CD14-positive monocyte (primary cell): ENCODE results near the gene FNDC1. TPM values are rescaled to one million over a fixed set of nuclear protein-coding genes. Genes with fewer than 3 reads are reported as not detected.

ENCODE experiments used
- DNase-seq, 3 donors: peaks; one replicate each; pipeline ENCODE4 v3.0.0-alpha.2; 2011 to 2022
- H2AFZ ChIP-seq: 2 replicates; pipeline ENCODE4 v1.6.0; 2012; ENCODE audit warnings: mild to moderate bottlenecking, low read depth, low read length, inconsistent platforms; ENCODE audit not compliant: insufficient read depth, poor library complexity, severe bottlenecking
- H3K27ac ChIP-seq, 2 donors: 1 replicate in 1 of 2; 2 replicates in 1 of 2; pipeline ENCODE4 v1.5.1; 2012 to 2013; ENCODE audit warnings: low read length in 2 of 2, control low read depth in 1 of 2, inconsistent platforms in 1 of 2, low read depth in 1 of 2, mild to moderate bottlenecking in 1 of 2
- H3K27me3 ChIP-seq, 2 donors: one replicate each; pipeline versions ENCODE4 v1.6.0 to v1.6.1; 2011 to 2013; ENCODE audit warnings: low read length in 2 of 2; ENCODE audit not compliant: control insufficient read depth in 2 of 2, insufficient read depth in 2 of 2
- H3K36me3 ChIP-seq, 2 donors: replicated peaks in 1 of 2; 1 replicate in 1 of 2; 2 replicates in 1 of 2; pipeline versions ENCODE4 v1.5.1 to v1.6.1; 2012 to 2013; ENCODE audit warnings: low read length in 2 of 2, control low read depth in 1 of 2, inconsistent platforms in 1 of 2, mild to moderate bottlenecking in 1 of 2; ENCODE audit not compliant: insufficient read depth in 2 of 2, control insufficient read depth in 1 of 2
- H3K4me1 ChIP-seq, 2 donors: 1 replicate in 1 of 2; 2 replicates in 1 of 2; pipeline versions ENCODE4 v1.5.1 to v1.6.1; 2012 to 2013; ENCODE audit warnings: low read length in 2 of 2, control low read depth in 1 of 2, inconsistent platforms in 1 of 2, mild to moderate bottlenecking in 1 of 2, moderate library complexity in 1 of 2; ENCODE audit not compliant: insufficient read depth in 2 of 2, control insufficient read depth in 1 of 2
- H3K4me2 ChIP-seq: replicated peaks from 2 replicates; pipeline ENCODE3; 2012; ENCODE audit warnings: low read length, moderate library complexity, mild to moderate bottlenecking; ENCODE audit not compliant: poor library complexity, severe bottlenecking; ENCODE audit errors: extremely low read depth
- H3K4me3 ChIP-seq, 3 experiments: fragments of 200-600 bp in 1 of 3; sonication (generic) in 1 of 3; replicated peaks in 1 of 3; 1 replicate in 2 of 3; 2 replicates in 1 of 3; pipeline ENCODE4 v1.5.1; 2011 to 2013; ENCODE audit warnings: low read length in 3 of 3, mild to moderate bottlenecking in 3 of 3, control low read depth in 2 of 3, low read depth in 2 of 3, inconsistent platforms in 1 of 3, moderate library complexity in 1 of 3
- H3K79me2 ChIP-seq: 2 replicates; pipeline ENCODE4 v1.6.0; 2012; ENCODE audit warnings: mild to moderate bottlenecking, control low read depth, inconsistent platforms, low read length, moderate library complexity; ENCODE audit not compliant: insufficient read depth
- H3K9ac ChIP-seq: 2 replicates; pipeline ENCODE4 v1.6.0; 2017; ENCODE audit warnings: low read length, mild to moderate bottlenecking; ENCODE audit not compliant: insufficient read depth, poor library complexity, severe bottlenecking
- H3K9me3 ChIP-seq, 2 donors: replicated peaks in 1 of 2; 1 replicate in 1 of 2; 2 replicates in 1 of 2; pipeline versions ENCODE4 v1.5.1 to v1.6.1; 2012 to 2013; ENCODE audit warnings: low read length in 2 of 2, control low read depth in 1 of 2; ENCODE audit not compliant: control insufficient read depth in 1 of 2, insufficient read depth in 1 of 2
- H4K20me1 ChIP-seq: 2 replicates; pipeline ENCODE4 v1.6.0; 2012; ENCODE audit warnings: mild to moderate bottlenecking, low read length, control low read depth, moderate library complexity; ENCODE audit not compliant: insufficient read depth
- H3K27ac Mint-ChIP-seq, 7 donors: one replicate each; pipeline ENCODE4 v1.8.0; 2020; ENCODE audit warnings: mild to moderate bottlenecking in 7 of 7, mixed read lengths in 7 of 7, moderate library complexity in 6 of 7, inconsistent platforms in 2 of 7
- H3K27me3 Mint-ChIP-seq, 3 donors: one replicate each; pipeline ENCODE4 v1.8.0; 2021 to 2022; ENCODE audit warnings: low read depth in 3 of 3, mild to moderate bottlenecking in 3 of 3, mixed read lengths in 3 of 3, moderate library complexity in 3 of 3, inconsistent platforms in 1 of 3
- H3K36me3 Mint-ChIP-seq, 2 donors: one replicate each; pipeline ENCODE4 v1.8.0; 2020; ENCODE audit warnings: mixed read lengths in 2 of 2, inconsistent platforms in 1 of 2, mild to moderate bottlenecking in 1 of 2
- H3K4me1 Mint-ChIP-seq: one replicate; pipeline ENCODE4 v1.8.0; 2020; ENCODE audit warnings: mild to moderate bottlenecking, mixed read lengths
- H3K4me3 Mint-ChIP-seq, 2 donors: one replicate each; pipeline ENCODE4 v1.8.0; 2020; ENCODE audit warnings: mild to moderate bottlenecking in 2 of 2, mixed read lengths in 2 of 2, moderate library complexity in 1 of 2
- H3K9me3 Mint-ChIP-seq, 7 donors: one replicate each; pipeline ENCODE4 v1.8.0; 2020 to 2022; ENCODE audit warnings: mixed read lengths in 7 of 7, mild to moderate bottlenecking in 6 of 7, moderate library complexity in 6 of 7, inconsistent platforms in 2 of 7
- CTCF ChIP-seq: fragments of 200-600 bp; IDR thresholded peaks from one replicate; pipeline ENCODE4 v1.8.0; 2022; ENCODE audit warnings: antibody characterized with exemption, mild to moderate bottlenecking
- WGBS: methylation state at CpG from one replicate; pipeline ENCODE4 v1.1.5; 2013; ENCODE audit warnings: missing lambda C conversion rate; ENCODE audit not compliant: insufficient coverage; 5-methylcytosine and 5-hydroxymethylcytosine counted together
- intact Hi-C, 2 donors: fragments of 100-400 bp; cut with micrococcal nuclease; formaldehyde crosslinking; loops; one replicate each; pipeline versions ENCODE4 v1.15.0 to v1.15.1; 2023
- polyA plus RNA-seq, 3 donors: library from polyadenylated mRNA; depleted of rRNA in 1 of 3; unstranded in 2 of 3; stranded (reverse) in 1 of 3; fragments of 300-500 nt in 2 of 3; fragments of >200 nt in 1 of 3; fragmentation: Illumina TruSeq in 2 of 3; gene quantifications; 1 replicate in 2 of 3; 2 replicates in 1 of 3; pipeline ENCODE4 v1.2.3, GENCODE V29; 2012 to 2021

The FNDC1 gene
- polyA plus RNA-seq, 3 donors = not detected

GRCh38 chr6:159174263-159174969 lies 5.2 kb downstream of the FNDC1 start:
- Mint-ChIP-seq H3K4me3 (peak overlapping the region in 1 of 2 donors; percentile 66), H3K27ac (no peak overlapping the region), H3K9me3 (peaks cover 0 to 5% (median 2%) of the 10 kb centered on the region in 7 donors), H3K36me3 (no peaks in the 10 kb centered on the region), H3K27me3 (peaks cover 53 to 67% (median 55%) of the 10 kb centered on the region in 3 donors), H3K4me1 (peaks cover 12% of the 10 kb centered on the region)
- TF ChIP-seq CTCF = peak; percentile 96
- no peak overlapping the region for H2AFZ ChIP-seq
- no peak overlapping the region for H3K9ac ChIP-seq
- 6% methylated on average over 13 of the region's 19 CpGs for WGBS
- H3K9me3 ChIP-seq = peaks cover 0 to 8% of the 10 kb centered on the region in 2 donors
- no peaks in the 10 kb centered on the region for H3K79me2 ChIP-seq
- no peak overlapping the region for H3K4me2 ChIP-seq
- intact Hi-C loops = loop anchor here in 1 of 2 donors (2.0 kb wide), 1 partner anchor 484 kb away; no protein-coding TSS in a partner anchor
- no peaks in the 10 kb centered on the region for H3K36me3 ChIP-seq
- peaks cover 46 to 59% of the 10 kb centered on the region in 2 donors for H3K27me3 ChIP-seq
- H4K20me1 ChIP-seq = no peaks in the 10 kb centered on the region
- peaks cover 5 to 8% of the 10 kb centered on the region in 2 donors for H3K4me1 ChIP-seq
- DNase-seq = peak; percentile 34 to 61 (median 47)
- no peak overlapping the region for H3K4me3 ChIP-seq
- H3K27ac ChIP-seq = no peak overlapping the region

GRCh38 chr6:159176913-159177312 lies 7.7 kb downstream of the FNDC1 start:
- intact Hi-C loops = no loop called here
- no peak for TF ChIP-seq CTCF
- Histone ChIP-seq H3K4me2 (no peak overlapping the region), H2AFZ (no peak overlapping the region), H3K4me3 (no peak overlapping the region), H3K4me1 (no peaks in the 10 kb centered on the region), H3K79me2 (no peaks in the 10 kb centered on the region), H3K27ac (no peak overlapping the region), H4K20me1 (no peaks in the 10 kb centered on the region), H3K9ac (no peak overlapping the region), H3K9me3 (no peaks in the 10 kb centered on the region), H3K27me3 (peaks cover 24 to 35% of the 10 kb centered on the region in 2 donors), H3K36me3 (no peaks in the 10 kb centered on the region)
- DNase-seq = no peak
- H3K4me1 Mint-ChIP-seq = no peaks in the 10 kb centered on the region
- H3K4me3 Mint-ChIP-seq = no peak overlapping the region
- H3K9me3 Mint-ChIP-seq = no peaks in the 10 kb centered on the region
- no peaks in the 10 kb centered on the region for H3K36me3 Mint-ChIP-seq
- WGBS = 98% methylated on average over 3 of the region's 4 CpGs
- peaks cover 31 to 44% (median 33%) of the 10 kb centered on the region in 3 donors for H3K27me3 Mint-ChIP-seq
- H3K27ac Mint-ChIP-seq = peak overlapping the region in 1 of 7 donors; percentile 76
